Osteocyte (in vitro differentiated cells): ENCODE data around the gene CASQ2. TPM values are rescaled to one million over a fixed set of nuclear protein-coding genes. Genes with fewer than 3 reads are reported as not detected.

Experiments used
- DNase-seq: peaks from one replicate; pipeline ENCODE4 v3.0.0; 2021; ENCODE audit warnings: mixed read lengths; ENCODE audit not compliant: unreplicated experiment; ENCODE audit errors: extremely low spot score
- H3K27ac Mint-ChIP-seq: one replicate; pipeline ENCODE4 v1.8.0; 2021; ENCODE audit warnings: mild to moderate bottlenecking, mixed read lengths; ENCODE audit not compliant: unreplicated experiment
- H3K27me3 Mint-ChIP-seq: one replicate; pipeline ENCODE4 v1.8.0; 2021; ENCODE audit warnings: mixed read lengths; ENCODE audit not compliant: unreplicated experiment
- H3K36me3 Mint-ChIP-seq: one replicate; pipeline ENCODE4 v1.8.0; 2021; ENCODE audit warnings: mixed read lengths; ENCODE audit not compliant: unreplicated experiment
- H3K4me1 Mint-ChIP-seq: one replicate; pipeline ENCODE4 v1.8.0; 2021; ENCODE audit warnings: mixed read lengths; ENCODE audit not compliant: unreplicated experiment
- H3K4me3 Mint-ChIP-seq: one replicate; pipeline ENCODE4 v1.8.0; 2021; ENCODE audit warnings: mild to moderate bottlenecking, moderate library complexity, mixed read lengths; ENCODE audit not compliant: unreplicated experiment
- H3K9me3 Mint-ChIP-seq: one replicate; pipeline ENCODE4 v1.8.0; 2021; ENCODE audit warnings: mixed read lengths; ENCODE audit not compliant: unreplicated experiment
- long read RNA-seq: library from polyadenylated mRNA; unstranded; transcript quantifications from one replicate; pipeline ENCODE4 v2.0.0, GENCODE V29; 2021
- total RNA-seq: library from RNA; stranded (reverse); gene quantifications from 2 replicates; pipeline ENCODE4 v1.2.1, GENCODE V29; 2021
- TF ChIP-seq, protein P1 (sequence below): fragments of 200-600 bp; sonication (generic); IDR thresholded peaks from 2 replicates; pipeline ENCODE4 v1.5.0; 2021; ENCODE audit warnings: antibody characterized with exemption, mild to moderate bottlenecking, moderate library complexity

The CASQ2 gene
- not detected in 2 replicates for total RNA-seq
- long read RNA-seq: 0 reads

DNA sequence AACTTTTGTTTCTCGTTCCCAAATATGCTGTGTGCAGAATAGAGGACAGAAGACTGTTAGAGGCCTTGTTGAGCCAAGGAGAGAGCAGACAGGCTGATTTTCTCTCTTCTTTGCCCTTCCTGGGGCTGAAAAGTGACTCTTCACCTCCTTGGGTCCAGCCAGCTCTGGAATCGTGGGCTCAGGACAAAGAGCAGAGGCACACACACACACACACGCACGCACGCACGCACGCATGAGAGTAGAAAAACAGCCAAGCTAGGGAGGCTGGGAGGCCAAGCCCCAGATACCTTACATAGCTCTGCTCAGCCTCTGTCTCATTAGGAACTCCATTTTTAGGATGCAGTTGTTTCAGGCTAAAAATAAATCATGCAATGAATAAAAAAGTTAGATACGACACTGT, at the start of gene CASQ2:
CASQ2 (minus strand) TSS at position 166 of the 400 bp plus-strand sequence. CDS start 173 bp downstream, outside the sequence.
- TF ChIP-seq, protein P1, sequence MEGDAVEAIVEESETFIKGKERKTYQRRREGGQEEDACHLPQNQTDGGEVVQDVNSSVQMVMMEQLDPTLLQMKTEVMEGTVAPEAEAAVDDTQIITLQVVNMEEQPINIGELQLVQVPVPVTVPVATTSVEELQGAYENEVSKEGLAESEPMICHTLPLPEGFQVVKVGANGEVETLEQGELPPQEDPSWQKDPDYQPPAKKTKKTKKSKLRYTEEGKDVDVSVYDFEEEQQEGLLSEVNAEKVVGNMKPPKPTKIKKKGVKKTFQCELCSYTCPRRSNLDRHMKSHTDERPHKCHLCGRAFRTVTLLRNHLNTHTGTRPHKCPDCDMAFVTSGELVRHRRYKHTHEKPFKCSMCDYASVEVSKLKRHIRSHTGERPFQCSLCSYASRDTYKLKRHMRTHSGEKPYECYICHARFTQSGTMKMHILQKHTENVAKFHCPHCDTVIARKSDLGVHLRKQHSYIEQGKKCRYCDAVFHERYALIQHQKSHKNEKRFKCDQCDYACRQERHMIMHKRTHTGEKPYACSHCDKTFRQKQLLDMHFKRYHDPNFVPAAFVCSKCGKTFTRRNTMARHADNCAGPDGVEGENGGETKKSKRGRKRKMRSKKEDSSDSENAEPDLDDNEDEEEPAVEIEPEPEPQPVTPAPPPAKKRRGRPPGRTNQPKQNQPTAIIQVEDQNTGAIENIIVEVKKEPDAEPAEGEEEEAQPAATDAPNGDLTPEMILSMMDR: no peak
- H3K27me3 Mint-ChIP-seq: peaks cover 33% of the 10 kb centered on the region
- H3K27ac Mint-ChIP-seq: no peak within 1 kb of the TSS
- H3K9me3 Mint-ChIP-seq: no peaks in the 10 kb centered on the region
- no peaks in the 10 kb centered on the region for H3K36me3 Mint-ChIP-seq
- H3K4me3 Mint-ChIP-seq: no peak within 1 kb of the TSS
- DNase-seq: no peak
- no peaks in the 10 kb centered on the region for H3K4me1 Mint-ChIP-seq

DNA sequence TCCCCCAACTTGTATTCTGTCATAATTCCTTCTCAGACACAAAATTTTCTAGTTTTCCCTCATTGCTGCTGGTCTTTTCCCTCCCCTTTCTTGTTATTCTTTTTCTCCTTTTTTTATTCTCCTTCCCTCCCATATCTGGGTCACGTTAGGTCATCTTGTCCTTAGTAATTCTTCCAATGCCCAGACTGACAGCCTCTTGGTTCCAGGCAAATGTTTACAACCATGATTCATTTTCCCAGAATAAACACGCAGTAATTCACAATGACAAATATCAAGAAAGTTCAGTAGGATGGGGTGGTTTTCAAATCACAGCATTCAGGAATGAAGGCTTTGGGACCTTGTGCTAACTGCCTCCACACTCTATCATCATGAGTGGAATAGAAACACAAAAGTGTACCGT, 47.2 kb upstream of the CASQ2 start:
- DNase-seq: no peak
- TF ChIP-seq, protein P1: no peak
- Mint-ChIP-seq H3K27me3 (peaks cover 64% of the 10 kb centered on the region), H3K36me3 (no peaks in the 10 kb centered on the region), H3K27ac (no peak overlapping the region), H3K4me3 (no peak overlapping the region), H3K9me3 (no peaks in the 10 kb centered on the region), H3K4me1 (no peaks in the 10 kb centered on the region)

DNA sequence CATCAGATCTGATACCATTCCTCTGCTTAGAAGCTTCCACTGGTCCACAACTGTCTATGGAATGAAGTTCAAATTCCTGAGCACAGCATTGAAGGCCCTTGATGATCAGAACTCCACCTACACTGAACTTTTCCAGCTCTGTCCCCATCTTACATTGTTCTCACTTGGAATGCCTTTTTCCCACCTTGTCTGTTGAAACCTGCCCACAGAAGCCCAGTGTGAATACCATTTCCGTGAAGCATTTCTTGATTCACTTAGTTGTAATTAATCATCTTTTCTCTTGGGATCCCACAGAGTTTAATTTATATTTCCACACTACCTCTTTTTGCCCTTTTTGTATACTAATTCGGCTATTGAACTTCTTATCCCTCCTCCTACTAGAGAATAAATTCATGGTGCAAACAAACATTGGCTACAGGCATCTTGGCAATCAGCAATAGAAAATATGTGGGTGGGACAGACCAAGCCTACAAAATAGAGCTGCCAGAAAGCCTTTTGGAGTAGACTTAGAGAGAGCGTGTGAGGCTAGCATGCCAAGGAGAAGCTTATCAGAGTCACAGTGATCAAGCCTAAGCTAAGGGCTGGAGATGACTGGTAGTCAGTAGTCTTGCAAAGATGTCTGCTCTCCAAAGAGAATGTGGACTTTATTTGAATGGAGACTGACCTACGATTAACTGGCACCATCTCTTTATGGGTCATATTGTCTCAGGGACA, 46.3 kb upstream of the CASQ2 start:
- no peak overlapping the region for H3K27ac Mint-ChIP-seq
- TF ChIP-seq, protein P1: no peak
- no peaks in the 10 kb centered on the region for H3K4me1 Mint-ChIP-seq
- H3K9me3 Mint-ChIP-seq: no peaks in the 10 kb centered on the region
- no peak for DNase-seq
- no peaks in the 10 kb centered on the region for H3K36me3 Mint-ChIP-seq
- H3K27me3 Mint-ChIP-seq: peaks cover 69% of the 10 kb centered on the region
- H3K4me3 Mint-ChIP-seq: no peak overlapping the region

DNA sequence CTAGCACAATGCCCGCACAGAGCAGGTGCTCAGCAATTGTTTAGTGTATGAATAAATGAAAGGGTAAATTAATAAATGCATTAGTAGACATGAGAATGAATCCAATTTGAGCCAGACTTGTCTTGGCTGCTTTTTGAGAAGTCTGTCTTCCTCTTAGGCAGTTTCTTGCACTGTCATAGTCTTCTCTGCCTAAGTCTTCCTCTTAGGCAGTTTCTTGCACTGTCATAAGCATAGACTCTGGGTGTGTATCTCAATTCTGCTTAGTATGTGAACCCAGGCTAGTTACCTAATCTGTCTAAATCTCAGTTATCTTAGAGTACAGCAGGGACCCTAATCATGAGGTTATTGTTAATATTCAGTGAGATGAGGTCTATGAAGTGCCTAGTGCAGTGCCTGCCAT, 45.2 kb upstream of the CASQ2 start:
- DNase-seq: no peak
- Mint-ChIP-seq H3K4me1 (no peaks in the 10 kb centered on the region), H3K4me3 (no peak overlapping the region), H3K27ac (no peak overlapping the region), H3K27me3 (peaks cover 70% of the 10 kb centered on the region), H3K36me3 (no peaks in the 10 kb centered on the region), H3K9me3 (no peaks in the 10 kb centered on the region)
- TF ChIP-seq, protein P1: no peak

DNA sequence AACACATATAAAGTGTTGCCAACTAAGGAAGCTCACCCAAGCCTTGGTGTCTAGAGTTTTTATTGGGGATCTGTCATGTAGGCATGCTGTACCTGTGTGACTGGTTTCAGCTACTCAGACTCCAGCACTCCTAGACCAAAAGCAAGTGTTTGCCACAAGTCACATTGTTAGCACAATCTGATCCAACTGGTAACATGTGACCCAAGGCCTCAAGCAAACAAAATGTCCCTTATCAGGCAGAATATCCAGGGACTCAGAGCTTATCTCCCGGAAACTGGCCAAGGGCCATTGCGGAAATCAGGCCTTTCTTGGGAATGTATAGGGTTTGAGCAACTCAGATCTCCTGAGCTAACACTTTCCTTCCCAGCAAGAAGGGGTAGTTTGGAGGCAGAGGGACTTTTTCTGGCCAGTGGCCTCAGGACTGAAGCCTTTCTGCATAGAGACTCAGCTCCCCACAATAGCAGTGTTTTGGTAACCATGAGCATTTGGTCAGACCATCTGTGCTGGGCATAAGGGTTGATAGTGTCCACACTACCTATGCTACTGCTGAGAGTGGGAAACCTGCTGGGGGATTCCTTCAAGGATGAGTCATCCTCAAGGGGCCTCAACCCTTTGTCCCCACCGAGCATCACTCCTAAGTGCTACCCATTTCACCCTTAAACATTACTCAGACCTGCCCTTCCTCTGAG, 42.8 kb upstream of the CASQ2 start:
- H3K27ac Mint-ChIP-seq: no peak overlapping the region
- DNase-seq: no peak
- no peaks in the 10 kb centered on the region for H3K36me3 Mint-ChIP-seq
- no peaks in the 10 kb centered on the region for H3K9me3 Mint-ChIP-seq
- H3K4me3 Mint-ChIP-seq: no peak overlapping the region
- H3K4me1 Mint-ChIP-seq: no peaks in the 10 kb centered on the region
- TF ChIP-seq, protein P1: no peak
- peaks cover 64% of the 10 kb centered on the region for H3K27me3 Mint-ChIP-seq
